Uterus (tissue), 4 donors: Measurements from ENCODE around the gene TRO. TPM values are rescaled to one million over a fixed set of nuclear protein-coding genes. Genes with fewer than 3 reads are reported as not detected.

Source experiments
- DNase-seq, 2 donors: peaks; one replicate each; pipeline ENCODE4 v3.0.0-alpha.2; 2019 to 2020
- H3K27ac ChIP-seq, 2 donors: fragments of 200-600 bp; sonication (generic); 1 replicate in 1 of 2; 2 replicates in 1 of 2; pipeline ENCODE4 v1.5.1; 2016 to 2018
- H3K27me3 ChIP-seq, 2 donors: fragments of 200-600 bp; sonication (generic); one replicate each; pipeline ENCODE4 v1.5.1; 2018 to 2019; ENCODE audit warnings: control low read depth in 1 of 2
- H3K36me3 ChIP-seq, 2 donors: fragments of 200-600 bp; sonication (generic); one replicate each; pipeline ENCODE4 v1.5.1; 2019; ENCODE audit warnings: control low read depth in 1 of 2
- H3K4me1 ChIP-seq, 2 donors: fragments of 200-600 bp; sonication (generic); one replicate each; pipeline ENCODE4 v1.5.1; 2018 to 2019; ENCODE audit warnings: control low read depth in 1 of 2
- H3K4me3 ChIP-seq, 2 donors: fragments of 200-600 bp; sonication (generic); 1 replicate in 1 of 2; 2 replicates in 1 of 2; pipeline ENCODE4 v1.5.1; 2018 to 2019; ENCODE audit warnings: mild to moderate bottlenecking in 1 of 2
- H3K9me3 ChIP-seq, 2 donors: fragments of 200-600 bp; sonication (generic); one replicate each; pipeline ENCODE4 v1.5.1; 2019; ENCODE audit warnings: control low read depth in 1 of 2
- CTCF ChIP-seq, 4 experiments: fragments of 200-600 bp in 2 of 4; fragments of 450-650 bp in 2 of 4; sonication (generic) in 2 of 4; IDR thresholded peaks; one replicate each; pipeline ENCODE4 v1.5.1; 2016 to 2019; ENCODE audit warnings: antibody characterized with exemption in 4 of 4, mild to moderate bottlenecking in 2 of 4, moderate library complexity in 1 of 4
- POLR2A ChIP-seq, 2 donors: fragments of 450-650 bp; IDR thresholded peaks; one replicate each; pipeline ENCODE4 v1.6.1; 2016; ENCODE audit warnings: antibody characterized with exemption in 2 of 2, mild to moderate bottlenecking in 1 of 2, moderate library complexity in 1 of 2
- intact Hi-C: fragments of 100-400 bp; cut with DNase I; formaldehyde crosslinking; loops from one replicate; pipeline ENCODE4 v1.15.1; 2023; ENCODE audit warnings: low total_unique reads
- total RNA-seq, 4 donors: library from RNA; depleted of rRNA in 3 of 4; stranded (reverse); fragments of >200 nt in 3 of 4; gene quantifications; one replicate each; pipeline versions ENCODE4 v1.1.0 to v1.2.4, GENCODE V29; 2014 to 2023
- donor health status: DM: yes; HTN: yes; CAD: no.

Gene TRO
- total RNA-seq, 4 donors from 2014 or later, result 20.0 to 80.7 (median 29.1) TPM

GRCh38 chrX:54928876-54929275 lies 8.3 kb downstream of the TRO start:
- Histone ChIP-seq H3K27me3 (no peaks in the 10 kb centered on the region), H3K9me3 (no peaks in the 10 kb centered on the region), H3K4me1 (no peaks in the 10 kb centered on the region), H3K4me3 (no peak overlapping the region), H3K36me3 (no peaks in the 10 kb centered on the region), H3K27ac (no peak overlapping the region)
- intact Hi-C loops, result no loop called here
- TF ChIP-seq CTCF (IDR thresholded peaks at IDR 0.05), result no peak
- no peak for TF ChIP-seq POLR2A (IDR thresholded peaks at IDR 0.05)
- DNase-seq, result no peak

- H3K4me3 ChIP-seq, result no peak overlapping the region
- intact Hi-C loops, result no loop called here
- H3K27me3 ChIP-seq, result no peaks in the 10 kb centered on the region
- TF ChIP-seq POLR2A (IDR thresholded peaks at IDR 0.05), result no peak
- no peak for TF ChIP-seq CTCF (IDR thresholded peaks at IDR 0.05)
- no peaks in the 10 kb centered on the region for H3K36me3 ChIP-seq
- DNase-seq, result no peak
- H3K9me3 ChIP-seq, result no peaks in the 10 kb centered on the region
- H3K4me1 ChIP-seq, result no peaks in the 10 kb centered on the region
- no peak overlapping the region for H3K27ac ChIP-seq
Measured at GRCh38 chrX:54930291-54931049, 9.8 kb downstream of the TRO start.

GRCh38 chrX:54931107-54931506 lies 10.5 kb downstream of the TRO start:
- Histone ChIP-seq H3K4me1 (no peaks in the 10 kb centered on the region), H3K9me3 (no peaks in the 10 kb centered on the region), H3K27ac (no peak overlapping the region), H3K36me3 (no peaks in the 10 kb centered on the region), H3K4me3 (no peak overlapping the region), H3K27me3 (no peaks in the 10 kb centered on the region)
- intact Hi-C loops, result no loop called here
- no peak for TF ChIP-seq POLR2A (IDR thresholded peaks at IDR 0.05)
- no peak for TF ChIP-seq CTCF (IDR thresholded peaks at IDR 0.05)
- DNase-seq, result no peak

- Histone ChIP-seq H3K9me3 (no peaks in the 10 kb centered on the region), H3K27ac (no peak overlapping the region), H3K4me1 (no peaks in the 10 kb centered on the region), H3K27me3 (no peaks in the 10 kb centered on the region), H3K36me3 (no peaks in the 10 kb centered on the region), H3K4me3 (no peak overlapping the region)
- no peak for TF ChIP-seq CTCF (IDR thresholded peaks at IDR 0.05)
- intact Hi-C loops, result no loop called here
- DNase-seq, result no peak
Measured at GRCh38 chrX:54933150-54933826, 12.7 kb downstream of the TRO start.

- no peak for DNase-seq
- Histone ChIP-seq H3K9me3 (no peaks in the 10 kb centered on the region), H3K27ac (no peak overlapping the region), H3K27me3 (no peaks in the 10 kb centered on the region), H3K36me3 (no peaks in the 10 kb centered on the region), H3K4me3 (no peak overlapping the region), H3K4me1 (no peaks in the 10 kb centered on the region)
- TF ChIP-seq POLR2A (IDR thresholded peaks at IDR 0.05) (no peak), CTCF (IDR thresholded peaks at IDR 0.05) (no peak)
- intact Hi-C loops, result no loop called here
Measured at GRCh38 chrX:54934058-54934457, 13.4 kb downstream of the TRO start.
